HEK293T (cell line): ENCODE data around the gene EPHB1.

Experiments used
- CTCF ChIA-PET: fragments of 350-600 bp; formaldehyde crosslinking; extraction: SDS; loops from one replicate; lab custom pipeline; 2021; ENCODE audit warnings: antibody characterized with exemption, inconsistent platforms; lab: Yijun Ruan, JAX
- POLR2A ChIA-PET: fragments of 350-600 bp; formaldehyde crosslinking; extraction: SDS; loops from one replicate; lab custom pipeline; 2020; ENCODE audit warnings: antibody characterized with exemption, inconsistent platforms; lab: Yijun Ruan, JAX
- DNase-seq: peaks from one replicate; pipeline ENCODE4 v3.0.0; 2012; ENCODE audit warnings: mixed read lengths; ENCODE audit errors: extremely low spot score
- ARNT ChIP-seq: fragments of 450-650 bp; IDR thresholded peaks from 2 replicates; pipeline ENCODE4 v1.6.1; 2017; ENCODE audit warnings: mild to moderate bottlenecking
- BHLHE40 ChIP-seq: fragments of 450-650 bp; IDR thresholded peaks from 2 replicates; pipeline ENCODE4 v1.6.1; 2016; ENCODE audit warnings: mild to moderate bottlenecking, moderate library complexity, borderline replicate concordance
- CTBP1 ChIP-seq: fragments of 450-650 bp; IDR thresholded peaks from 2 replicates; pipeline ENCODE4 v1.6.1; 2016; ENCODE audit warnings: borderline replicate concordance
- ELF4 ChIP-seq: fragments of 450-650 bp; IDR thresholded peaks from 2 replicates; pipeline ENCODE4 v1.6.1; 2017; ENCODE audit warnings: antibody characterized with exemption
- FOXA1 ChIP-seq: fragments of 450-650 bp; IDR thresholded peaks from 2 replicates; pipeline ENCODE4 v1.6.1; 2016; ENCODE audit warnings: mild to moderate bottlenecking
- FOXK2 ChIP-seq: fragments of 450-650 bp; IDR thresholded peaks from 2 replicates; pipeline ENCODE4 v1.6.1; 2016; ENCODE audit warnings: mild to moderate bottlenecking
- FOXM1 ChIP-seq: fragments of 450-650 bp; IDR thresholded peaks from 2 replicates; pipeline ENCODE4 v1.6.1; 2017; ENCODE audit warnings: mild to moderate bottlenecking, borderline replicate concordance
- HDGF ChIP-seq: fragments of 450-650 bp; IDR thresholded peaks from 2 replicates; pipeline ENCODE4 v1.6.1; 2017; ENCODE audit warnings: antibody characterized with exemption, borderline replicate concordance
- L3MBTL2 ChIP-seq: fragments of 450-650 bp; conservative IDR thresholded peaks from 2 replicates; pipeline ENCODE4 v1.6.1; 2016; ENCODE audit warnings: mild to moderate bottlenecking
- LEF1 ChIP-seq: fragments of 450-650 bp; IDR thresholded peaks from 2 replicates; pipeline ENCODE4 v1.6.1; 2017; ENCODE audit warnings: mild to moderate bottlenecking, borderline replicate concordance
- NFRKB ChIP-seq: fragments of 450-650 bp; IDR thresholded peaks from 2 replicates; pipeline ENCODE4 v1.6.1; 2016; ENCODE audit warnings: mild to moderate bottlenecking, moderate library complexity
- PKNOX1 ChIP-seq: fragments of 450-650 bp; IDR thresholded peaks from 2 replicates; pipeline ENCODE4 v1.6.1; 2016
- SP1 ChIP-seq: fragments of 450-650 bp; IDR thresholded peaks from 2 replicates; pipeline ENCODE4 v1.6.1; 2017
- SUZ12 ChIP-seq: fragments of 450-650 bp; IDR thresholded peaks from 2 replicates; pipeline ENCODE4 v1.6.1; 2016; ENCODE audit warnings: mild to moderate bottlenecking
- TARDBP ChIP-seq: fragments of 450-650 bp; IDR thresholded peaks from 2 replicates; pipeline ENCODE4 v1.6.1; 2016
- ZNF384 ChIP-seq: fragments of 450-650 bp; IDR thresholded peaks from 2 replicates; pipeline ENCODE4 v1.6.1; 2016

EPHB1 gene

DNA sequence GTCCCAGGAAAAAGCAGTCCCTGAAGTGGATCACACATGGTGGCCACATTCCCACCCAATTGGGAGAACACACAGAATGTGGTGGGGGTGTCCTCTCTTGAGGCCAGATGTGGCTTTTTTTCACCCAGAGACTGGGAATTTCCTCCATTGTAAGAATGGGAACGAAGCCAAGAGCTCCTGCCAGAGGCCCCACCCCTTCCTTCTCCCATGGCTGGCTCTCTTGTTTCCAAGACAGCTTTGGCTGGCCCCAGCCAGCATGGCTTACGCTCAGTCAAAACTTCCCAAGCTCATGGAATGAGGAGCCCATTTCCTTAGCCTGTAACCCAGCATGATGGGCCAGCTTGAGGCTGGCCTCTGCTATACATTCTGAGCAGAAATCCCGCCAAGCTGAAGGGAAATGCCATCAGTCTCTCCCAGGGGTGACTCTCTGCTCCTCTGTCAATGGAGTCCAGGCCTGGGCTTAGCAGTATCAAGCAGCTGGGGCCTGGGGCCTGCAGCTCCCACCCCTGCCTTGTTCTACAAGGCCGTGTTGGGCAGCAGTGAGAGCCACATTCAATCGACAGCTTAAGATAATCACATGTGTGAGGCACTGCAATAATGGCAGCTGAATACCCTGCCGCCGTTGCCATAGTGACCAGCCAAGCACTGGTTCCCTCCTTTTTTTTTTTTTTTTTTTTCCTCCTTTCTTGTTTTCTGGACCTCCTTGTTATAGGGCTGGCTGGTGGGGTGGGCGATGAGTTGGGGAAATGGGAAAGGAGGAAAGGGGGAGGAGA lies 142.4 kb downstream of the EPHB1 start:
- POLR2A ChIA-PET = no interaction called here
- no peak for DNase-seq
- no peak for TF ChIP-seq ZNF384
- no peak for TF ChIP-seq BHLHE40
- no peak for TF ChIP-seq SUZ12
- no peak for TF ChIP-seq NFRKB
- no peak for TF ChIP-seq HDGF
- TF ChIP-seq PKNOX1 = no peak
- no peak for TF ChIP-seq L3MBTL2
- no peak for TF ChIP-seq CTBP1
- TF ChIP-seq FOXK2 = no peak
- no peak for TF ChIP-seq SP1
- TF ChIP-seq FOXA1 = no peak
- no peak for TF ChIP-seq TARDBP
- TF ChIP-seq LEF1 = no peak
- no peak for TF ChIP-seq ARNT
- no peak for TF ChIP-seq FOXM1
- CTCF ChIA-PET = no interaction called here

DNA sequence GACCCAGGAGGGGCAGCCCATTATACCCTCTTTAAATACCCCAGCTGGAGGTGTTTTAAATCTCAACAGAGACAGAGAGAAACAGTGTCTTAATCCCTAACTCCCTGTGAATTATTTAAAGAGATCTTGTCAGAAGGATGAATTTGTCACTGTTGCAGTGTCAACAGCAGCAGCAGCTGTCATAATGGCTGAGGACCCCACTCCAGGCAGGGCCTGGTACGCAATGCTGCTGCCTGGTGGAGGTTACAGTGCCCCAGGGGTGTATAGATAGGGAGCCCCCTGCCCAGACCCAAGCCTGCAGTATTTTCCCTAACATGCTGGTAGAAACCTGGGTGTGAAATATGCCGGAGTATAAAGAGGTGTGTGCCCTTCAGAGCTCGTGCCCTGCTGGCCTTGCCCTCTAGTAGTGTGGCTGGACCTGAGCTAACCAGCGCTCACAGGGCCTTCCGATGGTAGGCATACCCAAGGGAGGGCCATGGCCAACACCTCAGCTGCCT lies 143.0 kb downstream of the EPHB1 start:
- CTCF ChIA-PET = no interaction called here
- no peak for TF ChIP-seq SP1
- TF ChIP-seq BHLHE40 = no peak
- TF ChIP-seq NFRKB = no peak
- no peak for TF ChIP-seq HDGF
- no peak for TF ChIP-seq LEF1
- POLR2A ChIA-PET = no interaction called here
- no peak for DNase-seq

- POLR2A ChIA-PET = no interaction called here
- no peak for TF ChIP-seq FOXA1
- TF ChIP-seq ARNT = no peak
- TF ChIP-seq SUZ12 = no peak
- no peak for TF ChIP-seq SP1
- TF ChIP-seq CTBP1 = no peak
- no peak for TF ChIP-seq L3MBTL2
- no peak for TF ChIP-seq HDGF
- no peak for TF ChIP-seq BHLHE40
- no peak for TF ChIP-seq FOXK2
- TF ChIP-seq FOXM1 = no peak
- TF ChIP-seq LEF1 = no peak
- TF ChIP-seq ZNF384 = no peak
- no peak for DNase-seq
- CTCF ChIA-PET = no interaction called here
Observed at GRCh38 chr3:134939978-134940377, 144.9 kb downstream of the EPHB1 start.

- ChIA-PET CTCF (no interaction called here), POLR2A (no interaction called here)
- TF ChIP-seq CTBP1 (no peak), SUZ12 (no peak), TARDBP (no peak), ARNT (no peak), FOXK2 (no peak), HDGF (no peak), FOXM1 (no peak), ZNF384 (no peak), ELF4 (no peak), PKNOX1 (no peak), L3MBTL2 (no peak), FOXA1 (no peak), NFRKB (no peak)
- no peak for DNase-seq
Observed at GRCh38 chr3:134941820-134942219, 146.8 kb downstream of the EPHB1 start.

GRCh38 chr3:134944429-134944828 lies 149.4 kb downstream of the EPHB1 start:
- ChIA-PET CTCF (no interaction called here), POLR2A (no interaction called here)
- DNase-seq = no peak
- no peak for TF ChIP-seq PKNOX1
- TF ChIP-seq NFRKB = no peak
- no peak for TF ChIP-seq SUZ12
- TF ChIP-seq ARNT = no peak
- TF ChIP-seq LEF1 = no peak
- TF ChIP-seq L3MBTL2 = no peak
- TF ChIP-seq SP1 = no peak
- no peak for TF ChIP-seq ELF4
- TF ChIP-seq CTBP1 = no peak
- TF ChIP-seq HDGF = no peak
- TF ChIP-seq FOXM1 = no peak
- no peak for TF ChIP-seq ZNF384
- TF ChIP-seq FOXK2 = no peak
- no peak for TF ChIP-seq BHLHE40
- TF ChIP-seq TARDBP = no peak
- TF ChIP-seq FOXA1 = no peak

DNA sequence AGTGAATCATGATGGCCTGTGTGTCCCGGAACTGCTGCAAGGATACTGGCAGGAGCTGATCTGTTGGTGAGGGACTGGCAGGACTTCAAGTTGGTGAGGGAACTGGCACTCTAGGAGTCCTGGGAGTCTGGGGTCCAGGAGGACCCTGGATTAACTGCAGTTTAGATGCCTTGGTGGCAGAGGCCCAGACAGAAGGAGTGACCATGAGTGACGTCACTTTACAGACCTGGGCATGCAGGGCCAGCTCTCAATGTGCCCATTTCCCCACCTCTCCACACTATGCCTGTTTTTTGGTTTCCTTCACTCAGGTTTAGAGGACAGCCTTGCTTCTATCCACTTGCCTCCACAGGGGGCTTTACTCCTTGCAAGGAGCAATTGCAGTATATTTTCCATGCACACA lies 154.1 kb downstream of the EPHB1 start:
- ChIA-PET POLR2A (no interaction called here), CTCF (interaction anchor here (0.5 kb wide), 1 partner anchor 178 kb away, joined by 3 read pairs; no protein-coding TSS in a partner anchor)

More for the DNA sequence above, 154.1 kb downstream of the EPHB1 start:
- TF ChIP-seq CTBP1 (no peak), SP1 (no peak), BHLHE40 (no peak), L3MBTL2 (no peak), SUZ12 (no peak), LEF1 (no peak), ELF4 (no peak), PKNOX1 (no peak), ARNT (no peak), HDGF (no peak), ZNF384 (no peak), FOXM1 (no peak), FOXA1 (no peak), NFRKB (no peak), FOXK2 (no peak)
- DNase-seq = no peak
